Muscle layer of duodenum (tissue), 2 donors: ENCODE results near the gene RELN.

Experiments
- H3K27ac ChIP-seq: one replicate; pipeline ENCODE4 v1.7.0; 2013; ENCODE audit warnings: mild to moderate bottlenecking, low read length
- H3K27me3 ChIP-seq: one replicate; pipeline ENCODE4 v1.7.0; 2013; ENCODE audit warnings: low read depth, mild to moderate bottlenecking, control low read depth, low read length
- H3K36me3 ChIP-seq, 2 donors: one replicate each; pipeline ENCODE4 v1.7.0; 2013; ENCODE audit warnings: low read length in 2 of 2, control low read depth in 1 of 2, mild to moderate bottlenecking in 1 of 2; ENCODE audit not compliant: insufficient read depth in 2 of 2, control insufficient read depth in 1 of 2
- H3K4me1 ChIP-seq, 2 donors: one replicate each; pipeline ENCODE4 v1.7.0; 2013; ENCODE audit warnings: low read length in 2 of 2, mild to moderate bottlenecking in 2 of 2, control low read depth in 1 of 2, moderate library complexity in 1 of 2; ENCODE audit not compliant: insufficient read depth in 2 of 2, control insufficient read depth in 1 of 2
- H3K4me3 ChIP-seq, 2 donors: one replicate each; pipeline ENCODE4 v1.7.0; 2013; ENCODE audit warnings: low read length in 2 of 2, low read depth in 1 of 2, mild to moderate bottlenecking in 1 of 2
- H3K9me3 ChIP-seq, 2 donors: one replicate each; pipeline ENCODE4 v1.7.0; 2013; ENCODE audit warnings: low read length in 2 of 2, control low read depth in 1 of 2, mild to moderate bottlenecking in 1 of 2; ENCODE audit not compliant: control insufficient read depth in 1 of 2
- donor health status: healthy.

Gene RELN

GRCh38 chr7:103446049-103446520, 543.4 kb downstream of the RELN start, which contains the start of gene SLC26A5:
Gene SLC26A5 (minus strand): TSS chr7:103446207. CDS start chr7:103421514, 24,693 bp downstream.
- no peaks in the 10 kb centered on the region for H3K36me3 ChIP-seq
- peak within 1 kb of the TSS; percentile 39 to 54 for H3K4me3 ChIP-seq
- H3K27ac ChIP-seq: no peak within 1 kb of the TSS
- H3K4me1 ChIP-seq: peaks cover 5 to 6% of the 10 kb centered on the region in 2 donors
- no peaks in the 10 kb centered on the region for H3K9me3 ChIP-seq
- peaks cover 26% of the 10 kb centered on the region for H3K27me3 ChIP-seq

GRCh38 chr7:103445228-103446048, 544.0 kb downstream of the RELN start:
- Histone ChIP-seq H3K27me3 (peaks cover 26% of the 10 kb centered on the region), H3K27ac (no peak overlapping the region), H3K4me3 (peak overlapping the region; percentile 39 to 54), H3K9me3 (no peaks in the 10 kb centered on the region), H3K4me1 (peaks cover 5 to 6% of the 10 kb centered on the region in 2 donors), H3K36me3 (no peaks in the 10 kb centered on the region)

- no peak overlapping the region for H3K4me3 ChIP-seq
- H3K27me3 ChIP-seq: peaks cover 11% of the 10 kb centered on the region
- H3K27ac ChIP-seq: no peak overlapping the region
- H3K36me3 ChIP-seq: no peaks in the 10 kb centered on the region
- H3K4me1 ChIP-seq: no peaks in the 10 kb centered on the region
- no peaks in the 10 kb centered on the region for H3K9me3 ChIP-seq
Observed at GRCh38 chr7:103439661-103440060, 549.8 kb downstream of the RELN start.

DNA sequence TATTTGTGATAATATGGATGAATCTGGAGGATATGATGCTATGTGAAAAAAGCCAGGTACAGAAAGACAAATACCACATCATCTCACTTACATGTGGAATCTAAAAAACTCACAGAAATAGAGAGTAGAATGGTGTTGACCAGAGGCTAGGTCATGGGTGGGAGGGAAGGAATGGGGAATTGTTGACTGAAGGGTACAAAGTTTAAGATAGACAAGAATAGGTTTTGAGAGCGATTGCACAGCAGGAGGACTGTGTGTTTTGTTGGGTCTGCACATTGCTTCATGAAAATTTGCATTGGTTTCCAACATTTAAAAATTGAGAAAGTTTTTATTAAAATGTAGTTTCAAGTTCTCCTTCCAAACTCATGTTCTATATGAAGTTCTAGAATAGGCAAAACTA, 551.8 kb downstream of the RELN start:
- no peaks in the 10 kb centered on the region for H3K4me1 ChIP-seq
- no peaks in the 10 kb centered on the region for H3K27me3 ChIP-seq
- H3K27ac ChIP-seq: no peak overlapping the region
- H3K36me3 ChIP-seq: no peaks in the 10 kb centered on the region
- no peak overlapping the region for H3K4me3 ChIP-seq
- H3K9me3 ChIP-seq: no peaks in the 10 kb centered on the region

DNA sequence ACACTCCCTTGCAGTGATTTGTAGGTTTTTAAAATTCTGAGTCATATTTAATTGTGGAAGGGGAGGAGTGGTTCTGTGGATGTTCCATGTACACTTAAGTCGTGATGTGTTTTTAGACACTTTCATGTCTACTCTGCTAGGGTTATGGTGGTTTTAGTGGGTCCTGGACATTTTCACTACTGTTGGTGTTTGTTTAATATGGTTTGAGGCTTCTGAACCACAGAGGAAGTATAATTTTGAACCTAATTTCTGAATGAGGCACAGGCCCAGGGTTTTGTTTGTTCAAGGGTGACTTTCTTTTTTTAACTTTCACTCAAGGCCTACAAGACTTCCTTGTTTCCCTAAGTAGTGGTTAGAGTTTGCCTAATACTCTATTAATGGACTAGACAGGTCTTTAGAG, 556.7 kb downstream of the RELN start:
- H3K36me3 ChIP-seq: no peaks in the 10 kb centered on the region
- H3K27ac ChIP-seq: no peak overlapping the region
- no peaks in the 10 kb centered on the region for H3K9me3 ChIP-seq
- H3K4me3 ChIP-seq: no peak overlapping the region
- H3K4me1 ChIP-seq: no peaks in the 10 kb centered on the region
- no peaks in the 10 kb centered on the region for H3K27me3 ChIP-seq

- H3K27ac ChIP-seq: no peak overlapping the region
Observed at GRCh38 chr7:103425177-103425576, 564.3 kb downstream of the RELN start.

GRCh38 chr7:103423467-103424179, 565.8 kb downstream of the RELN start:
- Histone ChIP-seq H3K4me1 (no peaks in the 10 kb centered on the region), H3K4me3 (no peak overlapping the region), H3K9me3 (no peaks in the 10 kb centered on the region), H3K27ac (no peak overlapping the region), H3K27me3 (no peaks in the 10 kb centered on the region), H3K36me3 (no peaks in the 10 kb centered on the region)

More at GRCh38 chr7:103425177-103425576, 564.3 kb downstream of the RELN start:
- no peaks in the 10 kb centered on the region for H3K27me3 ChIP-seq
- H3K4me1 ChIP-seq: no peaks in the 10 kb centered on the region
- H3K9me3 ChIP-seq: no peaks in the 10 kb centered on the region
- H3K36me3 ChIP-seq: no peaks in the 10 kb centered on the region
- H3K4me3 ChIP-seq: no peak overlapping the region
